ENCODE results near the gene PDGFA.

PDGFA gene

DNA sequence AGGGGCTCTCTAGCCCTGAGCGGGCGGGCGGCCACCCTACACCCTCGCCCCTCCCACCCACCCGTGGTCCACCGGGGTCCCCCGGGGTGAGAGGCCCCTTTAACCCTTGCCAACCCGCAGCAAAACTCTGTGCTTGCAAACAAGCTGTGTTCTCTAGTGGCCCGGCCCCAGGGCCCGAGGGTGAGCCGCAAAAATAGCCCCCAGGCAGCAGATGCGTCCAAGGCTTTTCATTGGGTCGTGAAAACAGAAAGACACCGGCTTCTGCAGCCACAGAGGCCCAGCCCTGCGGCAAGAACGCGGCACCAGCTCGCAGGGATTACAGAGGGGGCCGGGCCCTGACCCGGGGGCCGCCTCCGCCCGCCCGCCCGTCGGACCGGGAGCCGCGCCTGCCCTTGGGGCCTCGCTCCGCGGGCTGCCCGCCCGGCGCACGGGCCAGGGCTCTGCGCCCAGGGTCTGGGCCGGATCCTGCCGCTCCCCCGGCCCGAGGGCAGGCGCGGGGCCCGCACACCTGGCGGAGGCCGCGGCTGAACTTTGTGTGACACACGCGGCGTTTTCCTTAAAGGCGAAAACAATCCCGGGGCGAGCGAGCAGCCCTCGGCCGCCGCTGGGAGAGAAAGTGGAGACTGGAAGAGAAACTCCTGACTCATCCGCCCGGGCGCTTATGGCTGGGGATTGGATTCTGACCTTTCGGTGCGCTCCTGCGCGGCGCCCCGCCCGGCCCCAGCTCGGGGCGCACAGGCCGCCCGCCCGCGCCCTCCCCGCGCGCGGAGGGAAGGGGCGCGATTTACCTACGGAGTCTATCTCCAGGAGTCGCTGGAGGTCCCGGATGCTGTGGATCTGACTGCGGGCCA lies 2.8 kb downstream of the PDGFA start:
- DNase-seq (ENCODE audit: low read depth in 2 of 2) = peak in 1 of 2 experiments; percentile 24

DNA sequence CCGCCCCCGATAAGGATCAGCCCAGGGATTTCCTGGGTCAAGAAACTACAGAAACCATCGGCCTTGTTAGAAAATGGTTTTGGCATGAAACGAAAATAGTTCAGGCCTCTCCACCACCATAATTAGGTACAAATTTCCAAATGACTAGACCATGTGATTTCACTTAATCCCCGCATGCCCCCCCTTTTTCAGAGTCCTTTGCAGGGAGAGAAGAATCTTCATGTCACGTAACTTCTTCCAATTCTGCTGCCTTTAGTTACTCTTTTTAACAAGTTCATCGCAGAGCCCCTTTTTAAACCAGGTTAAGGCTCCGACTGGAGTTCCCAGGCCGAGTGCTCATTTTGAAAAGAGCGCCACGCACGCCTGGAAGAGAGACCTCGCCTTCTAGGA lies 3.4 kb downstream of the PDGFA start:
- DNase-seq (ENCODE audit: low read depth in 2 of 2) = peak in 1 of 2 experiments; percentile 21

DNA sequence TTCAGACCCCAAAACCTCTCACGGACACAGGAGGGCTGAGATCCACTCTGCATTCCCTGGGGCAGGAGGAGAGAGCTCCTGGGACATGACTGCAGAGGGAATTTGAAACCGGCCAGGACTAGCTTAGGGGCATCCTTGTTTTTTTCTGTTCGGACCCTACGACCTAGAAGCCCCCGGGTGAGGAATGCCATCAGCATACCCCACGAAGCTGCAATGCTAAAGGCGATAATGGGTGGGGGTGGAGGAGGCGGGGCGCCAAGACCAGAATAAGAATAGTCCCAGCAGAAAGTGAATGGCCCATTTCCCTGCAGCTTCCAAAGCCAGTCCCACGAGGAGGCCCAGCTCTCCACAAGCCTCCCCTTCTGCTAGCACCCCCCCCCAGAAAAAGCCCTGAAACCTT lies 4.0 kb downstream of the PDGFA start:
- DNase-seq (ENCODE audit: low read depth in 2 of 2) = no peak

DNA sequence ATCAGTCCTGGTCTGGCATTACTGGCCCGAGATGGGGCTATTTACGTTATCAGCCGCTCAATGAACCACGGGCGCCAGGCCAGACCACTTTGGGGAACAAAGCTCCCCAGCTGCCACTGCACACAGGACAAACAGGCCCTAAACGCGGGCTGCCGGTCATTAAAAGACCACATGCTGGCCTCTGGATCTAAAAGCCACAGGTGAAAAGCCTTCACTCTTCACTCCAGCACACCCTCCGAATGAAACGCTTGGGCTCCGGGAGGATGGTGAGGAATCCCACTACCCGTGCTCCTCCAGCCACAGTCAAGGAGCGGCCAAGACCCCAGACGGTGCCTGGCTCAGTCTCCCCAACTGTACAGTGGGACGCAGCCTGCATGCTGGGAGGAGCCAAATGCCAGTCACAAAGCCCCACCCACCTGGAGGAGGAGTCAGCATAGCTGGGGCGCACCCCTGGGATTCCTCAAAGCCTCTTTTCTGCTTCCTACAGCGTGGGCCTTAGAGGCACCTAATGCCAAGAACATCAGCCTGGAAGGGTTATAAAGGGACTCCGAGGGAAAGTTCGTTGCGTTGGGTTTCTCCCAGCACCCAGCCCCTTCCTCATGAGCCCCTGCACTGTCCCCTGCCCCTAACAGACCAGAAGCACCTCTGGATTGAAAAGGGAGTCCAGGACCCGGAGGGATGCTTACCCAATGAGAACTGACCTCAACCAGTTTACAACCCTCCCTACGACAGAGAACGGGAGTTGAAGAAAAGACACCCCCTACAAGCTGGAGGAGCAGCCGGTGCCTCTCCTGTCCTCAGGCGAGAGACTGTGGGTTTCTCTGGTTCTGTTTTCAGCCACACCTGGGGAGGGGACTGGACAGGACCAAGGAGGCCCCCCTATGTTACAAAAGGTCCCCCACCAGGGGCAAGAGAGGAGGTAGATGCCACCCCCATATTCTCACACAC lies 4.7 kb downstream of the PDGFA start:
- no peak for DNase-seq (ENCODE audit: low read depth in 2 of 2)

DNA sequence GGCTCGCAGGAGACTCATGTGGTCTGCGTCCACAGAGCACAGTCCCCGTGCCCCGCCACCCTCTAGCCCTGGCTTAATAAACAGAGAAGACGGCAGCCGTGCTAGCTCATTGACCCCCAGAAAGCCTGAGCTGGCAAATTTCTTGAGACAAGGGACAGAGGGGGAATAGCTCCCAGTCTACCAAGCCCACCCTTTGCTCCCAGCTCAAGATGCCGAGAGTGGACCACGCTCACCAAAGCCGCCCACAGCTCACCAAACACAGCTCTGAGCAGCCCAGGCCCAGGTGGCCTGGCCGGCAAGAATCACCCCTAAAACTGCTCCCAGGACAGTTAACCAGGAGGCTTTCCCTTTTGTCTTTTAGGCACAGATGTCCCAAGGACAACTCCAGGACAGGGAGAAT lies 5.4 kb downstream of the PDGFA start:
- no peak for DNase-seq (ENCODE audit: low read depth in 2 of 2)

DNA sequence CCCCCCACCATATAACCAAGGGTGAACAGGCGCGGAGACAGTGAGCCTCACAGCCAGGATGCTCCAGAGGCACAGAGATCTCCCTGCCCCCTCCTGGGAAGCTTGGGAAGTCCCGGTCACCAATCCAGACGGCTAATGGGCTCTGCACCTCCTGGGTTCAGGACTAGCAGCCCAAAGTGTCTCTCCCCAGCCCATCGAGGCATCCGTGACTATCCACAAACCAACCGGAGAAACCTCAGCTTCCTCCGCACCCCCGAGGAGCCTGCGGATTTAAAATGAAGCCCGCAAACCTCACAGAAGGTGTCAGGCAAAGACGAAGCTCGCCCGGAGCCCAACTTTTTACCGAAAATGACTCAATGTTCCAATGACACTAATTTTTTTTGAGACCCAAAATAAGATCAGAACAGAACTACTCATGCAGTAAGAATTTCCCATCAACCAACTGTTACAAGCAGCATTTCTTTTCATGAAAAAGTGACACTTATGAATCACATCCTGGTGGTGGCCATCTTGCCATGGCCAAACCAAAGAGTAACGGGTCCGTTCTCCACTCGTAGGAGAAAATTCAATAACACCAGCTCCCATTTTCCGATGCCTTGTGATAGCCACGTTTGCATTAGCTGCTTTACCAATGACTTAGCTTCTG lies 6.0 kb downstream of the PDGFA start:
- no peak for DNase-seq (ENCODE audit: low read depth in 2 of 2)

DNA sequence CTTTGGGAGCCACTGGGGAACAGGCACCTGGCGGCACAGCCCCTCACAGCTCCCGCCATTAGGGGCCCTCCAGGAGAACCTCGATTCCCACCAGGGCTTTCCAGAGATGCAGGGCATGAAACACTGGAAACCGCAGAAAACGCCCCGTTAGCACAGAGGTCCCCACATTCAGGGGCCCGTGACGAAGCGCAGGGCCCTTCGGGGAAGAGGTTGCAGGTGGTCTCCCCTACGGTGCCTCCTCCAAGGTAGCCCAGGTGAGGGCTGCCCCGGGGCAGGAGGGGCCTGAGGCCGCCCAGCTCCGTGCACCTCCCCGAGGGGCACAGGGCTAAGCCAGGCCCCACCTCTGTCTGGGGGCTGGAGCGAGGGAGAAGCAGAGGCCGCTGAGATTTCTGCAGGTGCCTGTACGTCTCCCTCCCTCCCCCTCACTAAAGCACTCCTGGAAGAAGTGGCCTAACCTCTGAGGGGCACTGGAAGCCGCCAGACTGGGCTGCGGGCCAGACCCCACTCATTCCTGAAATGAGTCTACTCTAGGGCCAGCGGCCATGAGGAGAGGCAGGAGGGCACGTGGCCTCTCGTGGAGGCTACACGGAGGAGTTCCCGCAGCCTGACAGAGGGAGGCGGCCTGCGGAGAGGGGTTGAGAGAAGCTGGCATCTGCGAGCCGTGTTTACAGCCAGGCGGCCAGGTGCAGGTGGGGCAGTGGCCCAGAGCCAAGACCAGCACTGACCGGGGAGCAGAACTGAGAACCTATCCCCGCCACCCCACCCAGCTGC lies 6.9 kb downstream of the PDGFA start:
- no peak for DNase-seq (ENCODE audit: low read depth in 2 of 2)

DNA sequence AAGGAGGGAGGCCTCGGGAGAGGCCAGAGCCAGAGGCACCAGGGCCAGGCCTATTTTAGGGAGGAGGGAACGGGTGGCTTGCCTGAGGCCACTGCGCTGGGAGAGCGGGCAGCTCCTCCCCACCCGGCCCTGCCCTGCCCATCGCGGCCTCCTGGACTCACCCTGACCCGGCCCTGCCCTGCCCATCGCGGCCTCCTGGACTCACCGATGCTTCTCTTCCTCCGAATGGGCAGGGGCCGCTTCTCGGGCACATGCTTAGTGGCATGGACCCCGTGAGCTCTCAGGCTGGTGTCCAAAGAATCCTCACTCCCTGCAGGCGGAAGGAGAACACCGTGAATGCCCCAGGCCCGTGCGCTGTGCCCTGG lies 7.5 kb downstream of the PDGFA start:
- no peak for DNase-seq (ENCODE audit: low read depth in 2 of 2)

DNA sequence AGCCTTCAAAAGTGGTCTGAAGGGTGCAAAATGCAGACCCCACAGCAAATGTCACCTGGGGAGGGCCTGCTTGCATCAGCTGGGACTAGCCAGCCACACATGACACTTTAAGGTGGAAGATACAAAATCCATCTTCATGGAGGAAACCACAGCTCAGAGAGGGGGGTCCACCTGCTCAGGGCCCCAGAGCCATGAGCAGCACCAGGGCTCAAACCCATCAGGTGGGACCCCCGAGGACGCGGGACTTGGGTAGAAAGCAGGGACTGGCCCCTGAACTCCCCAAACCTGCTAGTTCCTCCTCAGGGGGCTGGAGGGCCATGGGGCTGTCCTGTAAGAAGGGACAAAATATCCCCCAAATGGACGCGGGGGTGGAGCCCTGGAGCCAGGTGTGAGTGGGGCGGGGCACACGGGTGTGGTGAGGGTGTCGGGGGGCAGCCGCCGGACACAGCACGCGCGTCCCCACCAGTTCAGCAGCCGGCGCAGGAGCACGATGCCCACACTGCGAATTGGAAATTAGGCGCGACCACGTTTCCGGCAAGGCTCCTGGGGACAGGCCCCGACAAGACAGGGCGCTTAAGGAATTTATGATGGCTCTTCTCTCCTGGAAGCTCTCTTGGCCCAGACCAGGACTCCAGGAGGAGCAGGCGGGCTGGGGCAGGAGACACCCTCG lies 8.0 kb downstream of the PDGFA start:
- DNase-seq (ENCODE audit: low read depth in 2 of 2) = no peak

DNA sequence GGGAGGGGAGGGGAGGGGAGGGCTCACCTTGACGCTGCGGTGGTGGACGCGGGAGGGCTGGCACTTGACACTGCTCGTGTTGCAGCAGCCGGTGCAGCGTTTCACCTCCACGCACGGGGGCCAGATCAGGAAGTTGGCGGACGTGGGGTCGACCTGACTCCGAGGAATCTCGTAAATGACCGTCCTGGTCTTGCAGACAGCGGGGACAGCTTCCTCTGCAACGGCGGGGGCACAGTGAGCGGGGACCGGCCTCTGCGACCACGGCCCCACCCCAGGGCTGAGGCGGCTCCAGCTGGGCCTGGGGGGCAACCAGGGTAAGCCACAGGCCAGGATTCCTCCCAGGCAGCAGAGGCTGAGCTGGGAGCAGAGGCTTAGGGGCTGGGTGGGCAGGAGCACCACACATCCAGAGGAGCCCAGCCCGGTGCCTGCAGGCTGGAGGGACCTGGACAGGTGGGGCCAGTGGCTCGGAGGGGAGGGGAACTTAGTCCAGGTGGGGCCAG lies 8.8 kb downstream of the PDGFA start:
- no peak for DNase-seq (ENCODE audit: low read depth in 2 of 2)

DNA sequence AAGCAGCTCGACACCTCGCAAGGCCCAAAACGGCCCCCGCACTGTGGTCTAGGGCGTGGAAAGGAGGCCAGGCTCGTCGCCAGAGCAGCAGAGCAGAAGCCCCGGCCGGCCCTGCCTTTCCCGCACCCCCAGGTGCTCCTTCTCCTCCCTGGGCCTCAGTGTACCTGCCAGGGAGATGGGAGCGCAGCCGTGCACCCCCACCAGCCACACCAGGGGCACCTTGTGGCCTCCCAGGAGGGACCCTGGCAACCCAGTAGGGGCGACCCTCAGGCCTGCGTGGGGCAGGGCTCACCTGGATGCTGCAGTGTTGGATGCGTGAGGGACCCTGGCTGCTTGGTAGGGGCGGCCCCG lies 9.5 kb downstream of the PDGFA start:
- no peak for DNase-seq (ENCODE audit: low read depth in 2 of 2)

DNA sequence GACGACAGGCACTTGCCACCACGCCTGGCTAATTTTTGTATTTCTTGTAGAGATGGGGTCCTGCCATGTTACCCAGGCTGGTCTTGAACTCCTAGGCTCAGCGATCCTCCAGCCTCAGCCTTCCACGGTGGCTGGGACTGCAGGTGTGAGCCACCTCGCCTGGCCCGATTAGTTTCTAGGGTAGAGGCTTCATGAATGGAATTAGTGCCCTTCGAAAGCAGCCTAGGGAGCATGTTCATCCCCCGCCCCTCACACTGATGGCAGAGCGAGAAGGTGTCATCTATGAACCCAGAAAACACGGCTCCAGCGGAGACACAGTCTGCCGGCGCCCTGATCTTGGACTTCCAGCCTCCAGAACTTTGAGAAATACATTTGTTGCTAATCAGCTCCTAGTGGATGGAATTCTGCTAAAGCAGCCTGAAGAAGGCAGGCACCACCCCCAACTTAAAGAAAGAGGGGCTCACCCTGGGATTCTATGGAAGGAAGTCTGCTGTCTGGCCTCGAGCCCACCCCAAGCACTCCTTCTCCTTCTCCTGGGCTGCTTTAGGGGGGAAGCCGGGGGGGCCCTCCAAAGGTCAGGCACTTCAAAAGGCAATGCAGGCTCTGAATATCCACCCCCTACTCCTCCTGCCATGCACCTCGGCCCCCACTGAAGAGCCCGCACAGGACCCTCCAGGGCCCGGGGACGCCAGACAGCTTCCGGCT lies 10.1 kb downstream of the PDGFA start:
- DNase-seq (ENCODE audit: low read depth in 2 of 2) = no peak

DNA sequence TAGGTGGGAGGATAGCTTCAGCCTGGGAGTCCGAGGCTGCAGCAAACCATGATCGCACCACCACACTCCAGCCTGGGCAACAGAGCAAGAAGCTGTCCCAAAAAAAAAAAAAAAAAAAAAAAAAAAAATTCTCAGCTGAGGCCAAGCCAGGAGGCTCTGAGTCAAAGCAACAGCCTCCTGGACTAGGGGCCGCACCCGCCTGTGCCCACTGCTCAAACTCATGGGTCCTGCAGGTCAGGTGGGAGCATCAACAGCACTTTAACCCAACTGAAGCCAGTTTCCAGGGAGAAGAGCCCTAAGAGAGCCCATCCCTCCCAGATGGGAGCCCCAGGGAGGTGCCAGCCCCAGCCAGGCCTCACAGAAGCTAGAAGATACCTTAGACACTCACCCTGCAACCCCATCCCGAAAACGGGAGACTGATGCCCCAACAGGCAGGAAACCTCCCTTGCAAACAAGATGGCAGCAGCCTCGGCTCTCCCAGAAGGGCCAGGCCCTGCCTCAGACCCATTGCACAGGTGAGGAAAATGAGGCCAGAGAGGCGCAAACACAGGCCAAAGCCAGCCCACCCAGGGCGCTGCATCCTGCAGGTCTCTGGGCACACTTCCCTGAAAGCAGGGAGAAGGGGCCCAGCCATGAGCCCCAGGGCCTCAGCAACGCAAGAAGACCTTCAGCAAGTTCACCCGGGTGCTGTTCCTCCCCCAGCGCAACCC lies 11.0 kb downstream of the PDGFA start:
- DNase-seq (ENCODE audit: low read depth in 2 of 2) = no peak

DNA sequence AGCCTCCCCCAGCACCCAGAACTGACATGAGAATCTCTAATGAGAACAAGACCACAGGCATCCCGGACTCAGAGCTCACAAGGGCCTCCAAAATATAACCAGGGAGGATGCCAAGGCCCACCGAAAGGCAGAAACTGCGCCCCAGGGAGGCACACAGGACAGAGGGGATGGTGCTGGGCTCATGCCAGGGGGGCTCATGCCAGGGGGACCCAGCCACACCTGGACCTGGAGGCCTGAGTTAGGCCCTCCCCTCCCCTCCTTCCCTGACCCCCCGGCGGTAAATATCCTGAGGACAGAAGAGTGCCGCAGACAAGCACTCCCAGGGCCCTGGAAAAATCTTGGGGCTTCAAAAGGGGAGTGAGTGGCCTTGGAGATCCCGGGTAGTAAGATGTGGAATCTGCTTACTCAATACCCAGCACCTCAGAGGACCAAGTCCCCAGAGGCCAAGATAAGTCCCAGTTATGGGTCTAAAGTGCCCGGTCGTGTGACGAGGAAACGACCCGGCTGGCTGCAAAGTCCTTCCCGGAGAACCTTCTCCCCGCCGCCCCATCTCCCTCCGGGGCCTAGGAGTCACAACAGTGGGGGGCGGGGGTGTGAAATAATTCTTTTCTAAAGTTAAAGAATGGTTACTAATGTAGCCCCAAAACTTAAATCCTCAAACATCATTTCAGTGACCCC lies 11.9 kb downstream of the PDGFA start:
- no peak for DNase-seq (ENCODE audit: low read depth in 2 of 2)

DNA sequence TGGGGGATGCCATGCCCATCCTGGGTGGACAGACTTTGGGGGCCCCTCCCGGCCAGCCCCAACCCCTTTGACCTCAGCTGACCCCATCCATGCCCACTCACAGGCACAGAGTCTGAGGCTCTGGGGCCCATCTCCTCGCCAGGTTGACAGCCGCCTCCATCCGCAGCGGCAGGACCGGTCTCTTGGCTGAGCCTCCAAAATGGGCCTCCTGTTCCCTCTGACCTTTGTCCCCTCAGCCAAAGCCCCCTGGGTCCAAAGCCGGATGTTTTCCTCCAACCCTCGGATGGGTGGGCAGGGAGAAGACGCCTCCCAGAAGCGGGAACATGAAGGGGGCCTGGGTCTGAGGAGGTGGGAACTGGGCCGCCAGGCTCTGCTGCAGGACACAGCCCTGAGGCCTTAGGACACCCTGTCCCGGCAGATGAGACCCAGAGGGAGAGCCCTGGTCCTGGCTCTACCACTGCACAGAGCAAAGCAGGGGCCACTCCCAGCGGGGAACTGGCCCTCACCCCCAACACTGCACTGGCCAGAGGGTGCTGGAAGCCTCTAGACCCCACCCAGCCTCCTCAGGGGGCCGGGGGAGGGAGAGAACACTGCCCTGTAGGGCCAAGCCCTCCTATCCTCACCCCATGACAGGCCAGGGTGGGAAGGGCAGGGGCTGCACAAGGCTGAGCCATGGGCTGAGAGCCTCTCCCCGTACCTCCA lies 12.6 kb downstream of the PDGFA start:
- no peak for DNase-seq (ENCODE audit: low read depth in 2 of 2)

DNA sequence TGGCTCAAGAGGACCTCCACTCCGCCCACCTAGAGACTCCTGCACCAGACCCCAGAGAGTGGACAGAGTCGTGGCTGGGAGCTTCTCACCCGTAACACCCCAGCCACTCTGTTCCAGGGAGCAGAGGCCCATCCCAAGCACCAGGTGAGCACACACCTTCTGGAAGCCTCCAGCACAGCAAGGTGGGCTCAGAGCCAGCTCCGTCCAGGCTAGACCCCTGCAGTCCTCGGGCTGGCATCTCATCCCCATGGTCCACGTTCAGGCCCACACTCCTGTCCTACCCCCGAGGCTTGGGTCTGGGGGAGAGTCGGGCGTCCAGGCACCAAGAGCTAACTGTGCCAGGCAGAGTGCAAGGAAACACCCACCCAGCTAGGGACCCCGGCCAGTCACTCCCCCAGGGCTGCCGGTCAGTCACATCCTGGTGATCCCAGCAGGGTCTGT lies 13.2 kb downstream of the PDGFA start:
- no peak for DNase-seq (ENCODE audit: low read depth in 2 of 2)

DNA sequence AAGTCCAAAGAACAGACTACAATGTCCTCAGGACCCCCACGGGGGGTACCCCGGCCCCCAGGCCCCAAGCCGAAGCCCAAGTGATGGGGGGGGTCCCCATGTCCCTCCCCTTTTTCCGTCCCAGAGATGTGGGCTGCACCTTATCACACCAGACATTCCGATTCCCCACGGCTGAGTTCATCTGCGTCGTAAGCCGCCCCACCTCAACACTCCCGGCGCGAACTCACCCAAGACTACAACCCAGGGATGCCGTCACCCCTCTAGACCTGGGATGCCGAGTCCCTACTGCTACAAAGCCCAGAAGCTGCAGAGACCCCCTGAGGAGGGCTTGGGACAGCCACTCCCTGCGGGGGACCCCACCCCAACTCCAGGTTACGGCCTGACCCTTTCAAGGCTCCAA lies 14.5 kb downstream of the PDGFA start:
- DNase-seq (ENCODE audit: low read depth in 2 of 2) = no peak

Data from fibroblast of skin of left quadriceps (primary cell).